HCT116 (cell line): ENCODE measurements around the gene BSN. TPM values are rescaled to one million over a fixed set of nuclear protein-coding genes. Genes with fewer than 3 reads are reported as not detected.

ENCODE experiments used
- ATAC-seq: fragments of 200-7000 bp; cut with Tn5 transposase; 2 replicates; pipeline ENCODE4 v1.9.1; 2020; ENCODE audit warnings: mild to moderate bottlenecking, moderate library complexity
- BruUV-seq: library from RNA; stranded (reverse); fragments of 400-500 nt; replicated peaks from 2 replicates; lab custom pipeline; 2021; lab: Mats Ljungman, UMichigan
- CTCF ChIA-PET: fragments of 300-600 bp; sonication (Branson Sonifier 250); formaldehyde crosslinking; loops from one replicate; lab custom pipeline; 2021; ENCODE audit warnings: antibody characterized with exemption; lab: Charles Lee
- POLR2A ChIA-PET: fragments of 300-600, 350-600 bp; sonication (Branson Sonifier 250); formaldehyde crosslinking; loops from one replicate; lab custom pipeline; 2021; ENCODE audit warnings: antibody characterized with exemption; lab: Charles Lee
- RAD21 ChIA-PET, 2 experiments: fragments of 300-600 bp; sonication (Branson Sonifier 250); formaldehyde crosslinking; loops; one replicate each; lab custom pipeline; 2023; ENCODE audit warnings: low total read pairs in 2 of 2; ENCODE audit not compliant: uncharacterized antibody in 2 of 2, unreplicated experiment in 2 of 2, low non-redundant PET in 1 of 2; lab: Charles Lee
- DNase-seq: peaks from one replicate; pipeline ENCODE4 v3.0.0-alpha.2; 2010; ENCODE audit warnings: low read depth, low spot score
- H2AFZ ChIP-seq: fragments of 200-600 bp; shearing (Covaris generic), sonication (generic); 2 replicates; pipeline ENCODE4 v1.6.1; 2017; ENCODE audit warnings: low read depth, mixed run types, mixed read lengths, antibody characterized with exemption, low read length; ENCODE audit not compliant: poor library complexity, severe bottlenecking
- H3K27ac ChIP-seq: 2 replicates; pipeline ENCODE4 v1.5.1; 2012; ENCODE audit warnings: low read depth, low read length
- H3K27me3 ChIP-seq: fragments of 200-600 bp; sonication (generic); 2 replicates; pipeline ENCODE4 v1.6.1; 2016; ENCODE audit warnings: mixed run types, low read length, mixed read lengths; ENCODE audit not compliant: insufficient read depth
- H3K36me3 ChIP-seq, 2 experiments: fragments of 200-500 bp in 1 of 2; fragments of 200-600 bp in 1 of 2; sonication (Bioruptor generic) in 1 of 2; sonication (generic) in 1 of 2; 2 replicates each; pipeline versions ENCODE4 v1.5.1 to v1.6.1; 2014 to 2016; ENCODE audit warnings: low read length in 2 of 2, inconsistent platforms in 1 of 2, mixed read lengths in 1 of 2, mixed run types in 1 of 2; ENCODE audit not compliant: insufficient read depth in 2 of 2, control insufficient read depth in 1 of 2
- H3K4me1 ChIP-seq, 2 experiments: fragments of 200-600 bp in 1 of 2; sonication (generic) in 1 of 2; 2 replicates each; pipeline versions ENCODE4 v1.5.1 to v1.6.1; 2012 to 2017; ENCODE audit warnings: low read length in 2 of 2, inconsistent platforms in 1 of 2, mild to moderate bottlenecking in 1 of 2, mixed read lengths in 1 of 2, mixed run types in 1 of 2, moderate library complexity in 1 of 2; ENCODE audit not compliant: insufficient read depth in 2 of 2, control insufficient read depth in 1 of 2
- H3K4me2 ChIP-seq: fragments of 200-600 bp; sonication (generic); 2 replicates; pipeline ENCODE4 v1.6.1; 2017; ENCODE audit warnings: mixed run types, low read length, mixed read lengths
- H3K4me3 ChIP-seq, 2 experiments: fragments of 200-600 bp in 1 of 2; sonication (generic) in 1 of 2; replicated peaks in 1 of 2; 2 replicates each; pipeline ENCODE4 v1.5.1; 2011 to 2016; ENCODE audit warnings: low read length in 2 of 2, control low read depth in 1 of 2, low read depth in 1 of 2, mild to moderate bottlenecking in 1 of 2, mixed read lengths in 1 of 2, mixed run types in 1 of 2
- H3K79me2 ChIP-seq: fragments of 200-600 bp; sonication (generic); 2 replicates; pipeline ENCODE4 v1.6.1; 2017; ENCODE audit warnings: mild to moderate bottlenecking, mixed run types, low read length, moderate library complexity, mixed read lengths; ENCODE audit not compliant: insufficient read depth
- H3K9ac ChIP-seq: fragments of 200-600 bp; sonication (generic); 2 replicates; pipeline ENCODE4 v1.6.1; 2016; ENCODE audit warnings: low read length, mixed read lengths
- H3K9me2 ChIP-seq: fragments of 200-600 bp; sonication (generic), shearing (Covaris generic); 2 replicates; pipeline ENCODE4 v1.6.1; 2017; ENCODE audit warnings: mixed run types, mild to moderate bottlenecking, moderate library complexity; ENCODE audit not compliant: insufficient read depth
- H3K9me3 ChIP-seq, 2 experiments: fragments of 200-500 bp in 1 of 2; fragments of 200-600 bp in 1 of 2; sonication (Bioruptor generic) in 1 of 2; sonication (generic) in 1 of 2; 2 replicates each; pipeline ENCODE4 v1.6.1; 2014 to 2017; ENCODE audit warnings: low read length in 2 of 2, mixed read lengths in 2 of 2, inconsistent platforms in 1 of 2, low read depth in 1 of 2, mild to moderate bottlenecking in 1 of 2, mixed run types in 1 of 2, moderate library complexity in 1 of 2; ENCODE audit not compliant: control insufficient read depth in 1 of 2, insufficient read depth in 1 of 2
- H4K20me1 ChIP-seq: fragments of 200-600 bp; sonication (generic), shearing (Covaris generic); 2 replicates; pipeline ENCODE4 v1.6.1; 2017; ENCODE audit warnings: mixed run types, mild to moderate bottlenecking, moderate library complexity; ENCODE audit not compliant: insufficient read depth
- CBX3 ChIP-seq: IDR thresholded peaks from 2 replicates; pipeline ENCODE4 v1.6.1; 2012; ENCODE audit warnings: low read depth
- ZFX ChIP-seq: fragments of 450-650 bp; IDR thresholded peaks from 2 replicates; pipeline ENCODE4 v1.6.1; 2017
- intact Hi-C: fragments of 100-400 bp; cut with micrococcal nuclease; formaldehyde crosslinking; loops from 2 replicates; pipeline ENCODE4 v1.10.0; 2022
- total RNA-seq: library from RNA; stranded (reverse); gene quantifications from one replicate; pipeline ENCODE4 v1.2.1, GENCODE V29; 2021; ENCODE audit not compliant: unreplicated experiment
- TF ChIP-seq, protein P1 (sequence below): IDR thresholded peaks from 2 replicates; pipeline ENCODE4 v1.6.1; 2012; ENCODE audit warnings: low read depth
- TF ChIP-seq, protein P2 (sequence below), 3 experiments: fragments of 200-600 bp in 1 of 3; sonication (generic) in 1 of 3; IDR thresholded peaks in 2 of 3; conservative IDR thresholded peaks in 1 of 3; 2 replicates each; pipeline ENCODE4 v1.5.1; 2012 to 2017; ENCODE audit warnings: low read depth in 2 of 3, low read length in 2 of 3, antibody characterized with exemption in 1 of 3, borderline replicate concordance in 1 of 3, control low read depth in 1 of 3, mild to moderate bottlenecking in 1 of 3, mixed read lengths in 1 of 3, mixed run types in 1 of 3, moderate library complexity in 1 of 3; ENCODE audit not compliant: insufficient read depth in 1 of 3

BSN gene
- total RNA-seq, 1 experiment from 2014 or later, result 1.5 TPM

DNA sequence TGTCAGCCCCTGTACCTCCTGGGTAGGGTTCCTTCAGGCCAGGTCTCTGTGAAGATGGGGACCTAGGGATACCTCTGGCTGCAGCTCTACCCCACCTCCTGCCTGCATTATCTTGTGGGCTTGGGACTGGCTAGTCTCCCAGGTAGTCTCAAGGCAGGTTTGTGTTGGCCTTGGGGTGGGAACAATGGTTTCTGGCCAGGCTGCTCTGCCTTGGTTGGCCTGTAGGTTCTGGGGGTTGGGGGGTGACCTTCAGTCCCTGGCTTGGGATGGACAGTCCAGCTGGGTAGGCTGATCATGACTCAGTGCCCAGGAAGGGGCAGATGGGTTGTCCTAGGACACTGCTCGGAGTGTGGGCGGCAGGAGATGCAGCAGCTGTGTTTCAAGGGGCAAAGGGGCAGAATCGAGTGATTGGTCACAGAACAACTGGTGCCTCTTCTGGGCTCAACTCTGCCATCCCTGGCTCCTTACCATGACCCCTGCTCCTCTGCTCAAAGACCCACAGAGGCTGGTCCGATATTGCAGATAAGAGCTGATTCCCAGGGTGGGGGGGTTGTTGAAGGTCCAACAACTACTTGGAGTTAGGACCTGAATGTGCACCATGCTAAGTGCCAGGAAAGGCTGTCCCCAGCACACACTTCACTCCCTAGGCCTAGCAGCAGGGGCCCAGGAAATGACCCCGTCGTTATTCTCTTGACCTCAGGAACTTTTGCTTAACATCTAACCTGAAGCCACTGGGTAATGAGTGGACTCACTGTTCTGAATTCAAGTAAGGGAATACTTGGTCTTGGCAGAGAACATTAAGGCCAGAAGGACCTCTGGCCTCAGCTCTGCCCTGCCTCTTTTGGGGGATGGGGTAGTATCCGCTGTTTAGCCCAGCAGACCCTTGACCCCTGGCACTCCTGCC, 18.1 kb upstream of the BSN start:
- POLR2A ChIA-PET, result interaction anchor here (1.4 kb wide), 1 partner anchor 18 kb away, joined by 3 read pairs; the partner anchor contains the start of gene BSN
- CTCF ChIA-PET, result interaction anchor here (1.6 to 4.9 kb wide), 2 partner anchors 82 to 136 kb away, joined by 6 to 159 read pairs; no protein-coding TSS in a partner anchor
- no peak overlapping the region for H3K4me2 ChIP-seq

More for the DNA sequence above, 18.1 kb upstream of the BSN start:
- no peaks in the 10 kb centered on the region for H4K20me1 ChIP-seq
- H3K9me3 ChIP-seq, result no peaks in the 10 kb centered on the region
- BruUV-seq, result no TSS peak
- peaks cover 12 to 15% of the 10 kb centered on the region in 2 experiments; a peak in 2 of 4 replicates for H3K36me3 ChIP-seq
- intact Hi-C loops, result no loop called here
- no peak overlapping the region for H3K9ac ChIP-seq
- H3K27me3 ChIP-seq, result no peaks in the 10 kb centered on the region
- no peak overlapping the region for H3K4me3 ChIP-seq
- H2AFZ ChIP-seq, result no peak overlapping the region
- TF ChIP-seq, protein P1, sequence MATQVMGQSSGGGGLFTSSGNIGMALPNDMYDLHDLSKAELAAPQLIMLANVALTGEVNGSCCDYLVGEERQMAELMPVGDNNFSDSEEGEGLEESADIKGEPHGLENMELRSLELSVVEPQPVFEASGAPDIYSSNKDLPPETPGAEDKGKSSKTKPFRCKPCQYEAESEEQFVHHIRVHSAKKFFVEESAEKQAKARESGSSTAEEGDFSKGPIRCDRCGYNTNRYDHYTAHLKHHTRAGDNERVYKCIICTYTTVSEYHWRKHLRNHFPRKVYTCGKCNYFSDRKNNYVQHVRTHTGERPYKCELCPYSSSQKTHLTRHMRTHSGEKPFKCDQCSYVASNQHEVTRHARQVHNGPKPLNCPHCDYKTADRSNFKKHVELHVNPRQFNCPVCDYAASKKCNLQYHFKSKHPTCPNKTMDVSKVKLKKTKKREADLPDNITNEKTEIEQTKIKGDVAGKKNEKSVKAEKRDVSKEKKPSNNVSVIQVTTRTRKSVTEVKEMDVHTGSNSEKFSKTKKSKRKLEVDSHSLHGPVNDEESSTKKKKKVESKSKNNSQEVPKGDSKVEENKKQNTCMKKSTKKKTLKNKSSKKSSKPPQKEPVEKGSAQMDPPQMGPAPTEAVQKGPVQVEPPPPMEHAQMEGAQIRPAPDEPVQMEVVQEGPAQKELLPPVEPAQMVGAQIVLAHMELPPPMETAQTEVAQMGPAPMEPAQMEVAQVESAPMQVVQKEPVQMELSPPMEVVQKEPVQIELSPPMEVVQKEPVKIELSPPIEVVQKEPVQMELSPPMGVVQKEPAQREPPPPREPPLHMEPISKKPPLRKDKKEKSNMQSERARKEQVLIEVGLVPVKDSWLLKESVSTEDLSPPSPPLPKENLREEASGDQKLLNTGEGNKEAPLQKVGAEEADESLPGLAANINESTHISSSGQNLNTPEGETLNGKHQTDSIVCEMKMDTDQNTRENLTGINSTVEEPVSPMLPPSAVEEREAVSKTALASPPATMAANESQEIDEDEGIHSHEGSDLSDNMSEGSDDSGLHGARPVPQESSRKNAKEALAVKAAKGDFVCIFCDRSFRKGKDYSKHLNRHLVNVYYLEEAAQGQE, result no peak
- TF ChIP-seq, protein P2, sequence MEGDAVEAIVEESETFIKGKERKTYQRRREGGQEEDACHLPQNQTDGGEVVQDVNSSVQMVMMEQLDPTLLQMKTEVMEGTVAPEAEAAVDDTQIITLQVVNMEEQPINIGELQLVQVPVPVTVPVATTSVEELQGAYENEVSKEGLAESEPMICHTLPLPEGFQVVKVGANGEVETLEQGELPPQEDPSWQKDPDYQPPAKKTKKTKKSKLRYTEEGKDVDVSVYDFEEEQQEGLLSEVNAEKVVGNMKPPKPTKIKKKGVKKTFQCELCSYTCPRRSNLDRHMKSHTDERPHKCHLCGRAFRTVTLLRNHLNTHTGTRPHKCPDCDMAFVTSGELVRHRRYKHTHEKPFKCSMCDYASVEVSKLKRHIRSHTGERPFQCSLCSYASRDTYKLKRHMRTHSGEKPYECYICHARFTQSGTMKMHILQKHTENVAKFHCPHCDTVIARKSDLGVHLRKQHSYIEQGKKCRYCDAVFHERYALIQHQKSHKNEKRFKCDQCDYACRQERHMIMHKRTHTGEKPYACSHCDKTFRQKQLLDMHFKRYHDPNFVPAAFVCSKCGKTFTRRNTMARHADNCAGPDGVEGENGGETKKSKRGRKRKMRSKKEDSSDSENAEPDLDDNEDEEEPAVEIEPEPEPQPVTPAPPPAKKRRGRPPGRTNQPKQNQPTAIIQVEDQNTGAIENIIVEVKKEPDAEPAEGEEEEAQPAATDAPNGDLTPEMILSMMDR (IDR thresholded peaks at IDR 0.05 in 2 of 3, conservative IDR thresholded peaks at IDR 0.05 in 1 of 3; ENCODE audit: borderline replicate concordance in 1 of 3, insufficient read depth in 1 of 3, low read depth in 2 of 3, low read length in 2 of 3), result no peak
- no peak for TF ChIP-seq CBX3
- no peak for TF ChIP-seq ZFX
- no peak overlapping the region for H3K27ac ChIP-seq
- H3K79me2 ChIP-seq, result no peaks in the 10 kb centered on the region
- H3K4me1 ChIP-seq, result peaks cover 7 to 14% of the 10 kb centered on the region in 2 experiments; a peak in 3 of 4 replicates
- DNase-seq (no peak), ATAC-seq (no peak)
- RAD21 ChIA-PET, result no interaction called here
- no peaks in the 10 kb centered on the region for H3K9me2 ChIP-seq
